ENCODE data around the gene NUDC. TPM values are rescaled to one million over a fixed set of nuclear protein-coding genes. Genes with fewer than 3 reads are reported as not detected.

The NUDC gene
- total and polyA plus RNA-seq, 2 of the 13 experiments (the other 11 are each of a cell fraction or from before 2014, with no cell fraction given): 34.7 to 104 TPM

- TF ChIP-seq CSRNP1 (CRISPR knock-in tag; IDR thresholded peaks at IDR 0.05) (no peak), PAF1 (CRISPR knock-in tag; IDR thresholded peaks at IDR 0.05) (no peak), PCBP2 (optimal IDR thresholded peaks at IDR 0.05; ENCODE audit: low read depth, low read length, poor library complexity, severe bottlenecking) (no peak), ZNF724P (CRISPR knock-in tag; IDR thresholded peaks at IDR 0.05; ENCODE audit: borderline replicate concordance) (no peak), ARHGAP35 (CRISPR knock-in tag; IDR thresholded peaks at IDR 0.05; ENCODE audit: borderline replicate concordance) (no peak), BORCS8-MEF2B (CRISPR knock-in tag; IDR thresholded peaks at IDR 0.05) (no peak), ZNF768 (CRISPR knock-in tag; IDR thresholded peaks at IDR 0.05) (no peak), ZSCAN31 (CRISPR knock-in tag; IDR thresholded peaks at IDR 0.05; ENCODE audit: low read depth) (no peak), ZBTB43 (CRISPR knock-in tag; conservative IDR thresholded peaks at IDR 0.05) (no peak), HDAC1 (CRISPR knock-in tag; IDR thresholded peaks at IDR 0.05) (no peak), HNF1B (CRISPR knock-in tag; IDR thresholded peaks at IDR 0.05) (no peak), MXD1 (CRISPR knock-in tag; IDR thresholded peaks at IDR 0.05) (no peak), SRF (IDR thresholded peaks at IDR 0.05; ENCODE audit: low read depth, low read length) (no peak), ZNF891 (CRISPR knock-in tag; IDR thresholded peaks at IDR 0.05) (no peak), ELF1 (CRISPR knock-in tag; IDR thresholded peaks at IDR 0.05) (no peak), PLRG1 (conservative IDR thresholded peaks at IDR 0.05) (no peak), GLMP (CRISPR knock-in tag; IDR thresholded peaks at IDR 0.05; ENCODE audit: borderline replicate concordance) (no peak), NCOA5 (CRISPR knock-in tag; IDR thresholded peaks at IDR 0.05) (no peak), THAP8 (CRISPR knock-in tag; IDR thresholded peaks at IDR 0.05; ENCODE audit: borderline replicate concordance) (no peak), TBX2 (CRISPR knock-in tag; IDR thresholded peaks at IDR 0.05; ENCODE audit: borderline replicate concordance) (0 out of 2 replicates have a peak, but pooled peaks have one; percentile 17), U2AF2 (IDR thresholded peaks at IDR 0.05; ENCODE audit: low read depth, low read length) (no peak), RARA (CRISPR knock-in tag; IDR thresholded peaks at IDR 0.05) (peak; percentile 58), RFX3 (CRISPR knock-in tag; IDR thresholded peaks at IDR 0.05) (no peak), NR2F6 (IDR thresholded peaks at IDR 0.05) (no peak), NR2F6 (CRISPR knock-in tag; IDR thresholded peaks at IDR 0.05) (no peak)
These were observed 14.2 kb upstream of the NUDC start (continued) for GRCh38 chr1:26907071-26907917.

Data from HepG2 (cell line).